Panc1 (cell line): ENCODE data around the gene TMEM242. TPM values are rescaled to one million over a fixed set of nuclear protein-coding genes. Genes with fewer than 3 reads are reported as not detected.

Experiments used
- ATAC-seq: fragments of 200-7000 bp; cut with Tn5 transposase; 2 replicates; pipeline ENCODE4 v1.9.1; 2020; ENCODE audit warnings: mild to moderate bottlenecking, moderate library complexity
- BruUV-seq: library from RNA; stranded (reverse); fragments of 400-500 nt; replicated peaks from 2 replicates; lab custom pipeline; 2021; lab: Mats Ljungman, UMichigan
- CTCF ChIA-PET: fragments of 300-600 bp; sonication (Branson Sonifier 250); formaldehyde crosslinking; loops from one replicate; lab custom pipeline; 2022; ENCODE audit warnings: antibody characterized with exemption; lab: Charles Lee
- POLR2A ChIA-PET: fragments of 300-600 bp; sonication (Branson Sonifier 250); formaldehyde crosslinking; loops from one replicate; lab custom pipeline; 2022; ENCODE audit warnings: antibody characterized with exemption; lab: Charles Lee
- DNase-seq: peaks from one replicate; pipeline ENCODE4 v3.0.0-alpha.2; 2010; ENCODE audit warnings: low read depth, low spot score
- H3K27ac ChIP-seq: 2 replicates; pipeline ENCODE4 v1.5.1; 2011; ENCODE audit warnings: mild to moderate bottlenecking, low read length, inconsistent platforms
- H3K27me3 ChIP-seq: fragments of 200-500 bp; sonication (Bioruptor generic); 2 replicates; pipeline ENCODE4 v1.6.0; 2014; ENCODE audit warnings: low read length, inconsistent platforms; ENCODE audit not compliant: control insufficient read depth, insufficient read depth
- H3K36me3 ChIP-seq: fragments of 200-500 bp; sonication (Bioruptor generic); 2 replicates; pipeline ENCODE4 v1.5.1; 2014; ENCODE audit warnings: inconsistent platforms, mild to moderate bottlenecking, low read length, moderate library complexity; ENCODE audit not compliant: control insufficient read depth, insufficient read depth
- H3K4me1 ChIP-seq: 2 replicates; pipeline ENCODE4 v1.5.1; 2011; ENCODE audit warnings: inconsistent platforms, mild to moderate bottlenecking, low read length, moderate library complexity; ENCODE audit not compliant: control insufficient read depth, insufficient read depth
- H3K4me3 ChIP-seq, 2 experiments: 2 replicates each; pipeline ENCODE4 v1.5.1; 2011 to 2012; ENCODE audit warnings: low read depth in 2 of 2, low read length in 2 of 2, mild to moderate bottlenecking in 2 of 2, inconsistent platforms in 1 of 2, moderate library complexity in 1 of 2
- H3K9me3 ChIP-seq: fragments of 200-500 bp; sonication (Bioruptor generic); 2 replicates; pipeline ENCODE4 v1.5.1; 2014; ENCODE audit warnings: low read depth, mild to moderate bottlenecking, inconsistent platforms, low read length, moderate library complexity; ENCODE audit not compliant: control insufficient read depth, insufficient read depth
- CTCF ChIP-seq: fragments of 450-650 bp; IDR thresholded peaks from 2 replicates; pipeline ENCODE4 v1.5.1; 2017; ENCODE audit warnings: mild to moderate bottlenecking
- POLR2AphosphoS5 ChIP-seq: IDR thresholded peaks from 2 replicates; pipeline ENCODE4 v1.6.1; 2012; ENCODE audit warnings: mild to moderate bottlenecking, low read depth, low read length, moderate library complexity
- REST ChIP-seq, 2 experiments: IDR thresholded peaks; 2 replicates each; pipeline ENCODE4 v1.6.1; 2011 to 2012; ENCODE audit warnings: low read depth in 2 of 2, control low read depth in 1 of 2, low read length in 1 of 2, mild to moderate bottlenecking in 1 of 2, moderate library complexity in 1 of 2; ENCODE audit not compliant: insufficient read depth in 1 of 2
- SIN3A ChIP-seq: IDR thresholded peaks from 2 replicates; pipeline ENCODE4 v1.6.1; 2012; ENCODE audit warnings: low read depth, mild to moderate bottlenecking, low read length, moderate library complexity, borderline replicate concordance; ENCODE audit not compliant: insufficient read depth
- TCF7L2 ChIP-seq: IDR thresholded peaks from 2 replicates; pipeline ENCODE4 v1.6.1; 2011; ENCODE audit warnings: mild to moderate bottlenecking, low read depth, low read length, inconsistent platforms
- in situ Hi-C: cut with HindIII; loops from 2 replicates; pipeline ENCODE4 v1.10.0; 2016; ENCODE audit warnings: low sequenced_read_pairs, low pct_unique_long_range_greater_than_20kb
- intact Hi-C: fragments of 100-400 bp; cut with micrococcal nuclease; formaldehyde crosslinking; loops from one replicate; pipeline ENCODE4 v1.10.0; 2022; ENCODE audit not compliant: unreplicated experiment
- total RNA-seq: library from RNA; stranded (reverse); gene quantifications from one replicate; pipeline ENCODE4 v1.2.1, GENCODE V29; 2021; ENCODE audit not compliant: unreplicated experiment

TMEM242 gene
- total RNA-seq, 1 experiment from 2014 or later = 6.8 TPM

- Histone ChIP-seq H3K9me3 (no peaks in the 10 kb centered on the region), H3K36me3 (no peaks in the 10 kb centered on the region), H3K4me1 (no peaks in the 10 kb centered on the region), H3K27ac (no peak overlapping the region), H3K27me3 (no peaks in the 10 kb centered on the region; the same call in none of the 2 replicates), H3K4me3 (no peak overlapping the region)
- ATAC-seq = no peak
- intact Hi-C loops (no loop called here), in situ Hi-C loops (no loop called here)
- no peak for TF ChIP-seq TCF7L2
- no peak for TF ChIP-seq SIN3A
- no peak for TF ChIP-seq CTCF
- ChIA-PET CTCF (no interaction called here), POLR2A (no interaction called here)
- DNase-seq = no peak
- BruUV-seq = no TSS peak
Observed at GRCh38 chr6:157249826-157250225, 73.5 kb downstream of the TMEM242 start.

GRCh38 chr6:157248264-157248663 lies 75.1 kb downstream of the TMEM242 start:
- intact Hi-C loops = no loop called here
- TF ChIP-seq SIN3A = no peak
- TF ChIP-seq TCF7L2 = no peak
- TF ChIP-seq CTCF = no peak
- TF ChIP-seq REST (IDR thresholded peaks at IDR 0.05; ENCODE audit: insufficient read depth in 1 of 2, low read depth in 2 of 2, low read length in 1 of 2) = no peak
- no peak for TF ChIP-seq POLR2AphosphoS5
- Histone ChIP-seq H3K27ac (no peak overlapping the region), H3K9me3 (no peaks in the 10 kb centered on the region), H3K27me3 (no peaks in the 10 kb centered on the region; the same call in none of the 2 replicates), H3K36me3 (no peaks in the 10 kb centered on the region), H3K4me3 (no peak overlapping the region), H3K4me1 (no peaks in the 10 kb centered on the region)
- BruUV-seq = no TSS peak
- ChIA-PET CTCF (no interaction called here), POLR2A (no interaction called here)
- DNase-seq (no peak), ATAC-seq (no peak)
- in situ Hi-C loops = no loop called here
